ENCODE data around the gene PGLYRP4.
"Not testable (repeated sequence)": the region's sequence is repeated elsewhere in the genome, so short reads cannot be mapped to it uniquely, and the experiment has no call there.

The PGLYRP4 gene

GRCh38 chr1:153324912-153325311 lies 23.7 kb downstream of the PGLYRP4 start:
- TF ChIP-seq, protein P1, sequence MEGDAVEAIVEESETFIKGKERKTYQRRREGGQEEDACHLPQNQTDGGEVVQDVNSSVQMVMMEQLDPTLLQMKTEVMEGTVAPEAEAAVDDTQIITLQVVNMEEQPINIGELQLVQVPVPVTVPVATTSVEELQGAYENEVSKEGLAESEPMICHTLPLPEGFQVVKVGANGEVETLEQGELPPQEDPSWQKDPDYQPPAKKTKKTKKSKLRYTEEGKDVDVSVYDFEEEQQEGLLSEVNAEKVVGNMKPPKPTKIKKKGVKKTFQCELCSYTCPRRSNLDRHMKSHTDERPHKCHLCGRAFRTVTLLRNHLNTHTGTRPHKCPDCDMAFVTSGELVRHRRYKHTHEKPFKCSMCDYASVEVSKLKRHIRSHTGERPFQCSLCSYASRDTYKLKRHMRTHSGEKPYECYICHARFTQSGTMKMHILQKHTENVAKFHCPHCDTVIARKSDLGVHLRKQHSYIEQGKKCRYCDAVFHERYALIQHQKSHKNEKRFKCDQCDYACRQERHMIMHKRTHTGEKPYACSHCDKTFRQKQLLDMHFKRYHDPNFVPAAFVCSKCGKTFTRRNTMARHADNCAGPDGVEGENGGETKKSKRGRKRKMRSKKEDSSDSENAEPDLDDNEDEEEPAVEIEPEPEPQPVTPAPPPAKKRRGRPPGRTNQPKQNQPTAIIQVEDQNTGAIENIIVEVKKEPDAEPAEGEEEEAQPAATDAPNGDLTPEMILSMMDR (conservative IDR thresholded peaks at IDR 0.05): no peak
- no peak overlapping the region for H3K27ac ChIP-seq

- no peak overlapping the region for H3K27ac ChIP-seq
- TF ChIP-seq, protein P1 (conservative IDR thresholded peaks at IDR 0.05): no peak
Measured at GRCh38 chr1:153322568-153322967, 26.1 kb downstream of the PGLYRP4 start.

DNA sequence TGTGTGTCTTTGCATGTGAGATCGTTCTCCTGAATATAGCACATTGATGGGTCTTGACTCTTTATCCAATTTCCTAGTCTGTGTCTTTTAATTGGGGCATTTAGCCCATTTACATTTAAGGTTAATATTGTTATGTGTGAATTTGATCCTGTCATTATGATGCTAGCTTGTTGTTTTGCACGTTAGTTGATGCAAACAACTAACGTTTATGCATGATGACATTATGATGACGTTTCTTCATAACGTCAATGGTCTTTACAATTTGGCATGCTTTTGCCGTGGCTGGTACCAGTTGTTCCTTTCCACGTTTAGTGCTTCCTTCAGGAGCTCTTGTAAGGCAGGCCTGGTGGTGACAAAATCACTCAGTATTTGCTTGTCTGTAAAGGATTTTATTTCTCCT lies 30.5 kb downstream of the PGLYRP4 start:
- not testable (repeated sequence) for H3K27ac ChIP-seq

DNA sequence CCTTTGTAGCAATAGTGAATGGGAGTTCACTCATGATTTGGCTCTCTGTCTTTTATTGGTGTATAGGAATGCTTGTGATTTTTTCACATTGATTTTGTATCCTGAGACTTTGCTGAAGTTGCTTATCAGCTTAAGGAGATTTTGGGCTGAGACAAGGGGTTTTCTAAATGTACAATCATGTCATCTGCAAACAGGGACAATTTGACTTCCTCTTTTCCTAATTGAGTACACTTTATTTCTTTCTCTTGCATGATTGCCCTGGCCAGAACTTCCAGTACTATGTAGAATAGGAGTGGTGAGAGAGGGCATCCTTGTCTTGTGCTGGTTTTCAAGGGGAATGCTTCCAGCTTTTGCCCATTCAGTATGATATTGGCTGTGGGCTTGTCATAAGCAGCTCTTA lies 32.6 kb downstream of the PGLYRP4 start:
- H3K27ac ChIP-seq: not testable (repeated sequence)

GRCh38 chr1:153314388-153314787 lies 34.3 kb downstream of the PGLYRP4 start:
- H3K27ac ChIP-seq: not testable (repeated sequence)

DNA sequence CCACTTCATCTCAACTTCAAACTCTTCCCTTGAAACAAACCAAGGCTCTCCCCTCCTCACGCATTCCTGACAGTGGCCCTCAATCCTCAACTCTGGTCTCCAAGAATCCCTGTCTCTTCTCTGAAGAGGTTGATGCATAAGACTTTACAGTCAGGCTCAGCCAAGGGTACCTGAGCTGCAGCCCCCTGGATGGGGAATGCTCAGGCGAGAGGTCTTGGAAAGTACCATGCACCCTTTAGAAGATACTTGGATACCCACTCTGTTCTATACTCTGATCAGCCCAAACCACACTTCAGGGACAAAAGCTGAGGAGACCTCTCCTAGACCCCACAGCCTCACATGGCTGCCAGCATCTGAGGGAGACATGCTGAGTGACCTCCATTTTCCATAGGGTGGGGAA lies 35.4 kb downstream of the PGLYRP4 start:
- TF ChIP-seq, protein P1 (conservative IDR thresholded peaks at IDR 0.05): no peak

GRCh38 chr1:153312570-153313186 lies 36.0 kb downstream of the PGLYRP4 start, which contains the start of gene PGLYRP3:
Gene PGLYRP3, minus strand, starts transcription at chr1:153312952. Its CDS starts 2,287 bp downstream, at chr1:153310665.
- TF ChIP-seq, protein P1 (conservative IDR thresholded peaks at IDR 0.05): no peak
- no peak within 1 kb of the TSS for H3K27ac ChIP-seq

More for the DNA sequence above, 35.4 kb downstream of the PGLYRP4 start:
- H3K27ac ChIP-seq: no peak overlapping the region

GRCh38 chr1:153310526-153310925 lies 38.1 kb downstream of the PGLYRP4 start:
- H3K27ac ChIP-seq: no peak overlapping the region
- TF ChIP-seq, protein P1 (conservative IDR thresholded peaks at IDR 0.05): no peak

DNA sequence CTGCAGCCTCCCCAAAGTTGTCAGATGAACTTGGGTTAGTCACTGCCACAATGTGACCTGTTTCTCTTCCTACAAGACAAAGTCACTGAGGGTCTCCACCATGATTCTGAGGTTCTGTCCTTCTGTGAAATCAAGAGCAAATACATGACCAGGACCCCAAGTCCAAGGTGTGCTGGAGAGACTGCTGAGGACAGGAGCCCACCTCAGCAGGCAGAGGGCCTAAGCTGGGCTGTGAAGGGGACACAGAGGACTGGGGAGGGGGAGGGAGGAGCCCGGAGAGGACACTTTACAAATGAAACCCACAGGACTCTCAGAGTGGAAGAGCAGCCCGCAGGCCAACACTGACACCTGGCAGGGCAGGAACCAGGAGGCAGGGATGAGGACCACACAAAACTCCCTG lies 39.2 kb downstream of the PGLYRP4 start:
- TF ChIP-seq, protein P1 (conservative IDR thresholded peaks at IDR 0.05): no peak
- H3K27ac ChIP-seq: no peak overlapping the region

Data from VCaP (cell line).